BE2C (cell line): ENCODE data around the gene KCNQ1OT1.

ENCODE experiments used
- DNase-seq: peaks from one replicate; pipeline ENCODE4 v3.0.0-alpha.2; 2020
- H3K27me3 ChIP-seq: fragments of 250-450 bp; sonication (Bioruptor Pico); 2 replicates; pipeline ENCODE4 v1.5.1; 2020; ENCODE audit warnings: mild to moderate bottlenecking
- H3K36me3 ChIP-seq: fragments of 250-450 bp; sonication (Bioruptor Pico); 2 replicates; pipeline ENCODE4 v1.5.1; 2020; ENCODE audit warnings: mild to moderate bottlenecking
- H3K4me1 ChIP-seq: fragments of 250-450 bp; sonication (Bioruptor Pico); 2 replicates; pipeline ENCODE4 v1.5.1; 2020
- H3K4me3 ChIP-seq: 2 replicates; pipeline ENCODE4 v1.5.1; 2011; ENCODE audit warnings: low read depth, low read length
- H3K9me3 ChIP-seq: fragments of 250-450 bp; sonication (Bioruptor Pico); 2 replicates; pipeline ENCODE4 v1.5.1; 2020
- TF ChIP-seq, protein P1 (sequence below): IDR thresholded peaks from 2 replicates; pipeline ENCODE4 v1.5.1; 2012; ENCODE audit warnings: mild to moderate bottlenecking, low read depth, low read length

Gene KCNQ1OT1

DNA sequence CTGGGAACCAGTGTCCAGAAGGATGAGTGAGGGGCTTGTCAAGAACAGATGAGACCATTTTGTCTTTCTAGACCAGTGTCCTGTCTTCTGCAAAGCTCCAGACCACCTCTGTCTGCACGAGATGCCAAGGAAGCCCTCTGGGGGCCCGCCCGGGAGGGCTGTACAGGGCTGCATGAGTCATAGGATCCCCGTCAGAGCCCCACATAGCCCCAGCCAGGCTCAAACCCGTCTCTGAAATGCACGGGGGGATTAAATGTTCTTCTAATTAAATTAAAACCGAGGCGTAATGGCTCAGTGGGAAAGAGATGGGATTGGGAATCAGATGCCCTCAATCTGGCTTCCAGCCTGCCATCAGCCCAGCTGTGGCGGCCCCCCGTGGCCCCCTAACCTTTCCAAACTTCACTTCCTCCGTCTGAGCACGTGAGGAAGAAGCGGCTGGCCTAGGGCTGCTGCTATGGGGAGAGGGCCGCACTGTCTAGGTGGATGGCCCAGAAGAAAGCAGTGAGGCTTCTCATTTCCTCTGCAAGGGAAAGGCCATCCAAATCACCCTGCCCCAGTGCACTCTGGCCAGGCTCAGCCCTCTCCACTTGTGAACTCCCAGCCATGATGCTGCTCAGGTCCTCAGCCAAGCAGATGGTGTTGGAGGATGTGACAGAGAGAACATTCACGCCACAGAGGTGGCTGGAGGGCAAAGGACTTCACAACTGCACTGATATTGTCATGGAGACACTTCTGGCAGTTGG is 32.8 kb downstream of the KCNQ1OT1 start:
- H3K27me3 ChIP-seq: no peaks in the 10 kb centered on the region
- DNase-seq: no peak
- H3K36me3 ChIP-seq: no peaks in the 10 kb centered on the region
- H3K4me1 ChIP-seq: no peaks in the 10 kb centered on the region
- H3K4me3 ChIP-seq: no peak overlapping the region
- no peaks in the 10 kb centered on the region for H3K9me3 ChIP-seq
- TF ChIP-seq, protein P1, sequence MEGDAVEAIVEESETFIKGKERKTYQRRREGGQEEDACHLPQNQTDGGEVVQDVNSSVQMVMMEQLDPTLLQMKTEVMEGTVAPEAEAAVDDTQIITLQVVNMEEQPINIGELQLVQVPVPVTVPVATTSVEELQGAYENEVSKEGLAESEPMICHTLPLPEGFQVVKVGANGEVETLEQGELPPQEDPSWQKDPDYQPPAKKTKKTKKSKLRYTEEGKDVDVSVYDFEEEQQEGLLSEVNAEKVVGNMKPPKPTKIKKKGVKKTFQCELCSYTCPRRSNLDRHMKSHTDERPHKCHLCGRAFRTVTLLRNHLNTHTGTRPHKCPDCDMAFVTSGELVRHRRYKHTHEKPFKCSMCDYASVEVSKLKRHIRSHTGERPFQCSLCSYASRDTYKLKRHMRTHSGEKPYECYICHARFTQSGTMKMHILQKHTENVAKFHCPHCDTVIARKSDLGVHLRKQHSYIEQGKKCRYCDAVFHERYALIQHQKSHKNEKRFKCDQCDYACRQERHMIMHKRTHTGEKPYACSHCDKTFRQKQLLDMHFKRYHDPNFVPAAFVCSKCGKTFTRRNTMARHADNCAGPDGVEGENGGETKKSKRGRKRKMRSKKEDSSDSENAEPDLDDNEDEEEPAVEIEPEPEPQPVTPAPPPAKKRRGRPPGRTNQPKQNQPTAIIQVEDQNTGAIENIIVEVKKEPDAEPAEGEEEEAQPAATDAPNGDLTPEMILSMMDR: no peak

DNA sequence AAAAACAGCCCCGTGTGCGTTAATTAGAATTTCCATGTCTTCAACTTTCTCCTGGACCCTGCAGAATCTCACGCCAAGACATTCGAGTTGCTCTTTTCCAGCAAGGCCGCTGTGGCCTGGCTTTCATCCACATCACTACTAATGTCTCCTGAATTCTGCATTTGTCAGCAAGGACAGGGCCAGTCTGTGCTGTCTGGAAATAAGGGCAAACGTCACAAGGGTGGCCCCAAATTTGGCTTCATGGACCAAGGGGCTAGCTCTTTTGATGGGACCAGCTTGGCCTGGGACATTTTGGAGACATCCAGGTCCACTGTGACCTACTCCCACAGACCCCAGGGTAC is 33.4 kb downstream of the KCNQ1OT1 start:
- Histone ChIP-seq H3K4me1 (no peaks in the 10 kb centered on the region), H3K36me3 (no peaks in the 10 kb centered on the region), H3K4me3 (no peak overlapping the region), H3K27me3 (no peaks in the 10 kb centered on the region), H3K9me3 (no peaks in the 10 kb centered on the region)
- DNase-seq: no peak
- TF ChIP-seq, protein P1: no peak

DNA sequence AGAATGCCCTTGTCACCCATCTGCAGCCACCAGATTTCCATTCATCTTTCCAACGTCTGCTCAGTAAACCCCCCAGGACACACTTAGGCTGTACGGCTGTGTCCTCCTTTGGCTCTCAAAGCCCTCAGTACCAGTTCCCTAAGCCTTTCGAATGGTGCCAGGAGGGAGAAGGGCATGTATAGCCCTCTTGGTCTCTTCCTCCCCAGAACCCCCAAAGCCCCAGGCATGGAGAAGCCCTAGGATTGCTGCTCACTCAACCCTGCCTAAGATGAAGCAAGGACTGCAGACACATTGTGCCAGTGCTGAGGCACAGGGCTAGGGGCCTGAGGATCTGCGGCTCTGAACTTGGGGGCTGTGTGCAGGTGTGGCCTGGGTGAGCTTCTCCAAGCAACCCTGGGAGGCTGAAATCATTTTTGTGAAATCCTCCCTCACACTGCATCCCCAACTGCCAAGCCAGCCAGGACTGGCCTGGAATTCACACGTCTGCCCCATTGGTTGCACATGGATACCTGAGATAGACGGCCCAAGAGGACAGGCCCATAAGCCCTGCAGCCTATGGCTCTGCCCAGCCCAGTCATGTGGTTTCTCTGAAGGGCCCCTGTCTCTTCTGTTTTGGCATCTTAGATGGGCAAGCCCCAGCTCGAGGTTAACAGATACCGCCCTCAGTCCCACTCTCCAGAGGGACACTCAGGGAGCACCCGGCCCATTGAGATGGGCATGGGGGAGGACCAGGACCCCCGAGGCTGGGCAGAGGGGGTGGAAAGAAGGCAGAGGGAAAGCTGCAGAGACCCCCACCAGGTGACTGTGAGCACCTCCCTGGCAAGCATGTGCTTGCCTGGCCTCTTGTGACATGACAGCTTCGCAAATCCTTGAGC is 34.0 kb downstream of the KCNQ1OT1 start:
- no peak overlapping the region for H3K4me3 ChIP-seq
- H3K9me3 ChIP-seq: no peaks in the 10 kb centered on the region; the same call in 1 of the 2 replicates
- TF ChIP-seq, protein P1: no peak
- no peaks in the 10 kb centered on the region for H3K36me3 ChIP-seq
- no peaks in the 10 kb centered on the region for H3K4me1 ChIP-seq
- no peak for DNase-seq
- H3K27me3 ChIP-seq: no peaks in the 10 kb centered on the region

DNA sequence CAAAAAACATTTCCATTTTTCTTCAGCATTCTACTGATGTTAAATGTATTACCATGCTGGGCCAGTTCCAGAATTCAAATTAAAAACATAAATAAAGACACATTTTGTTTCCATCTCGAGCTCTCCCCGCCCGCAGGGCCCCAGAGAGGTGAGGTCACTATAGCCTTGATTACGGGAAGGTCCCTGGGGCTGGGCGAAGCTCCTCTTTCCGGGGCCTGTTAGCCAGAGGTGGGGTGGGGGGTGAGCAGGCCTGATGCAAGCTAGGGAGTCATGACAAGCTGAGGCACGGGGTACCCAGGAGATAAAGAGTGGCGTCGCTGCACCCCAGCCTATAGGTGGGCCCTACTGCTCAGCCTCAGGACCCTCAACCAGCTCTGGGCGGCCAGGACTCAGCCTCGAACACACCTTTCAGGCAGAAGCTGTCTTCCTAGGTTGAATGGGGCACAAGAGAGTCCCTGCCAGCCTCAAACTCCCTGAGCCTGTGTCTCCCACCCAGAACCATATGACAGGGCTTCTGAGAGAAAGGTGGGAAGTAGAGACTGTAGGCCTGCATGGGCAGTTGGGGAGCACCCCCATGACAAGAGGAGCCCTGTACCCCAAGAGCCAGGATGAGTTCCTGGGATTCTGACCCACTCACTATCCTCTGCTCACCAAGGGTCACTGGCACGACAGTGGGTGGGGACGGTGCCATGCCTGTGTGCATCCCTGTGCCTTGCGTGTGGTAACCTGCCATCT is 34.8 kb downstream of the KCNQ1OT1 start:
- DNase-seq: no peak
- TF ChIP-seq, protein P1: no peak
- Histone ChIP-seq H3K9me3 (no peaks in the 10 kb centered on the region; the same call in 1 of the 2 replicates), H3K36me3 (no peaks in the 10 kb centered on the region), H3K27me3 (no peaks in the 10 kb centered on the region), H3K4me3 (no peak overlapping the region), H3K4me1 (no peaks in the 10 kb centered on the region)

DNA sequence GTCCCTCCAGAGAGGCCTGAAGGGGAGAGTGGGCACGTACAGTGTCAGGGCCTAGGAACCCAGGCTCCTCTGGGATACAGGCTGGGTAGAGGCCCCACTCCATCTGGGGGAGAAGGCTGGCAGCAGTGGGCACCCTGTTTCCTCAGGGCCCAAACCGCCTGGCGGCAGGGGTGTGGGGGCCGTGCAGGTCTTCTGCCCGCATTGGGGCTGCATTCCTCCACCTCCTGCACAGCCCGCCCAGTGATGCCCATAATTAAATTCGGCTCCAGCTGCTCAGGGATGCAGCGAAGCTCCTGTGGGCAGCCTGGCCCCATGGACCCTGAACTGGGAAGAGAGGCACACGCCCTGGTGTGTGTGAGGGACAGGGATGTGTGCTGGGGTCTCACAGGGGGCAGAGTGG is 35.4 kb downstream of the KCNQ1OT1 start:
- no peak overlapping the region for H3K4me3 ChIP-seq
- DNase-seq: no peak
- no peaks in the 10 kb centered on the region; the same call in 1 of the 2 replicates for H3K9me3 ChIP-seq
- no peaks in the 10 kb centered on the region for H3K4me1 ChIP-seq
- TF ChIP-seq, protein P1: no peak
- no peaks in the 10 kb centered on the region for H3K27me3 ChIP-seq
- no peaks in the 10 kb centered on the region for H3K36me3 ChIP-seq
